ENCODE data around the gene TBCEL. TPM values are rescaled to one million over a fixed set of nuclear protein-coding genes. Genes with fewer than 3 reads are reported as not detected.

Gene TBCEL
- total RNA-seq, 1 experiment from 2014 or later: 11.6 TPM

GRCh38 chr11:121105481-121106195 lies 81.7 kb downstream of the TBCEL start:
- intact Hi-C loops (cut with micrococcal nuclease; ENCODE audit: unreplicated experiment): no loop called here

GRCh38 chr11:121106812-121107211 lies 82.9 kb downstream of the TBCEL start:
- Histone ChIP-seq H3K4me1 (replicated peaks; ENCODE audit: insufficient read depth) (no peaks in the 10 kb centered on the region), H3K4me2 (no peak overlapping the region), H3K9me2 (ENCODE audit: insufficient read depth) (no peaks in the 10 kb centered on the region), H4K20me1 (ENCODE audit: insufficient read depth) (no peaks in the 10 kb centered on the region), H3F3A (ENCODE audit: insufficient read depth, low read depth) (no peaks in the 10 kb centered on the region), H3K27ac (no peak overlapping the region), H3K36me3 (ENCODE audit: low read depth) (no peaks in the 10 kb centered on the region), H2AFZ (no peak overlapping the region), H3K79me2 (ENCODE audit: low read depth) (no peaks in the 10 kb centered on the region), H3K4me3 (no peak overlapping the region), H3K27me3 (ENCODE audit: insufficient read depth, low read depth) (peaks cover 95% of the 10 kb centered on the region), H3K9me3 (ENCODE audit: insufficient read depth, low read depth) (no peaks in the 10 kb centered on the region)
- no peak for DNase-seq
- intact Hi-C loops (cut with micrococcal nuclease; ENCODE audit: unreplicated experiment): no loop called here
- CTCF ChIA-PET: no interaction called here
- BruUV-seq (replicated peaks): no TSS peak
- no peak for TF ChIP-seq EZH2 (IDR thresholded peaks at IDR 0.05; ENCODE audit: low read depth)
- no peak for TF ChIP-seq CTCF (conservative IDR thresholded peaks at IDR 0.05)
- POLR2A ChIA-PET (ENCODE audit: unreplicated experiment): no interaction called here

More at GRCh38 chr11:121105481-121106195, 81.7 kb downstream of the TBCEL start:
- Histone ChIP-seq H2AFZ (no peak overlapping the region), H4K20me1 (ENCODE audit: insufficient read depth) (no peaks in the 10 kb centered on the region), H3K27me3 (ENCODE audit: insufficient read depth, low read depth) (peaks cover 95% of the 10 kb centered on the region), H3F3A (ENCODE audit: insufficient read depth, low read depth) (no peaks in the 10 kb centered on the region), H3K36me3 (ENCODE audit: low read depth) (no peaks in the 10 kb centered on the region), H3K79me2 (ENCODE audit: low read depth) (no peaks in the 10 kb centered on the region), H3K4me3 (no peak overlapping the region), H3K4me1 (replicated peaks; ENCODE audit: insufficient read depth) (no peaks in the 10 kb centered on the region), H3K27ac (no peak overlapping the region), H3K9me3 (ENCODE audit: insufficient read depth, low read depth) (no peaks in the 10 kb centered on the region), H3K4me2 (no peak overlapping the region), H3K9me2 (ENCODE audit: insufficient read depth) (no peaks in the 10 kb centered on the region)
- ChIA-PET CTCF (no interaction called here), POLR2A (ENCODE audit: unreplicated experiment) (no interaction called here)
- BruUV-seq (replicated peaks): no TSS peak
- TF ChIP-seq CTCF (conservative IDR thresholded peaks at IDR 0.05): no peak
- no peak for TF ChIP-seq EZH2 (IDR thresholded peaks at IDR 0.05; ENCODE audit: low read depth)
- DNase-seq: no peak

- no peaks in the 10 kb centered on the region for H3K36me3 ChIP-seq (ENCODE audit: low read depth)
- H3F3A ChIP-seq (ENCODE audit: insufficient read depth, low read depth): no peaks in the 10 kb centered on the region
- no peak overlapping the region for H3K27ac ChIP-seq
- H3K9me3 ChIP-seq (ENCODE audit: insufficient read depth, low read depth): no peaks in the 10 kb centered on the region
- intact Hi-C loops (cut with micrococcal nuclease; ENCODE audit: unreplicated experiment): no loop called here
- H3K9me2 ChIP-seq (ENCODE audit: insufficient read depth): no peaks in the 10 kb centered on the region
- H3K27me3 ChIP-seq (ENCODE audit: insufficient read depth, low read depth): peaks cover 94% of the 10 kb centered on the region
- POLR2A ChIA-PET (ENCODE audit: unreplicated experiment): no interaction called here
- DNase-seq: no peak
- H4K20me1 ChIP-seq (ENCODE audit: insufficient read depth): no peaks in the 10 kb centered on the region
- no peak overlapping the region for H3K4me2 ChIP-seq
- TF ChIP-seq EZH2 (IDR thresholded peaks at IDR 0.05; ENCODE audit: low read depth) (no peak), CTCF (conservative IDR thresholded peaks at IDR 0.05) (no peak)
- no peaks in the 10 kb centered on the region for H3K4me1 ChIP-seq (replicated peaks; ENCODE audit: insufficient read depth)
- H3K4me3 ChIP-seq: no peak overlapping the region
- CTCF ChIA-PET: no interaction called here
- no TSS peak for BruUV-seq (replicated peaks)
- H3K79me2 ChIP-seq (ENCODE audit: low read depth): no peaks in the 10 kb centered on the region
- H2AFZ ChIP-seq: no peak overlapping the region
Observed at GRCh38 chr11:121108413-121108812, 84.5 kb downstream of the TBCEL start.

Measured in PC-9 (cell line).